HepG2 (cell line): ENCODE data around the gene PLEKHO1. TPM values are rescaled to one million over a fixed set of nuclear protein-coding genes. Genes with fewer than 3 reads are reported as not detected.

Experiments used
- ATAC-seq: fragments of 200-7000 bp; cut with Tn5 transposase; 3 replicates; pipeline ENCODE4 v1.9.1; 2020; ENCODE audit warnings: mild to moderate bottlenecking, moderate library complexity
- BruUV-seq: library from RNA; stranded (reverse); fragments of 400-500 nt; replicated peaks from 2 replicates; lab custom pipeline; 2021; lab: Mats Ljungman, UMichigan
- CTCF ChIA-PET: fragments of 300-600 bp; formaldehyde crosslinking; extraction: SDS; loops from one replicate; lab custom pipeline; 2021; ENCODE audit warnings: low total read pairs, inconsistent platforms, low intra/inter-chr PET ratio; lab: Yijun Ruan, JAX
- POLR2A ChIA-PET: fragments of 350-600 bp; sonication (Branson Sonifier 250); formaldehyde crosslinking; loops from one replicate; lab custom pipeline; 2020; ENCODE audit warnings: antibody characterized with exemption, inconsistent platforms; lab: Yijun Ruan, JAX
- DNase-seq: peaks from one replicate; pipeline ENCODE4 v3.0.0-alpha.2; 2015; ENCODE audit warnings: low spot score
- FAIRE-seq: peaks from 3 replicates; lab custom pipeline; 2011; peaks lifted over from hg19 to GRCh38; lab: Jason Lieb, UNC
- H2AFZ ChIP-seq: one replicate; pipeline ENCODE4 v1.6.1; 2011; ENCODE audit warnings: low read length, inconsistent platforms
- H3K27ac ChIP-seq: fragments of 300-600 bp; 3 replicates; pipeline ENCODE4 v1.8.0; 2011; ENCODE audit warnings: mixed run types, mild to moderate bottlenecking, mixed read lengths, low read length, inconsistent platforms; ENCODE audit not compliant: insufficient read depth; ENCODE audit errors: extremely low read length
- H3K27me3 ChIP-seq, 2 experiments: fragments of 200-600 bp in 1 of 2; 2 replicates in 1 of 2; 3 replicates in 1 of 2; pipeline versions ENCODE4 v1.6.0 to v1.8.0; 2011; ENCODE audit warnings: low read length in 2 of 2, mild to moderate bottlenecking in 2 of 2, moderate library complexity in 2 of 2, inconsistent platforms in 1 of 2; ENCODE audit not compliant: insufficient read depth in 2 of 2, control insufficient read depth in 1 of 2
- H3K36me3 ChIP-seq, 2 experiments: fragments of 200-600 bp in 1 of 2; replicated peaks in 1 of 2; 2 replicates in 1 of 2; 3 replicates in 1 of 2; pipeline versions ENCODE4 v1.5.1 to v1.8.0; 2011; ENCODE audit warnings: low read length in 2 of 2, inconsistent platforms in 1 of 2; ENCODE audit not compliant: insufficient read depth in 2 of 2, control insufficient read depth in 1 of 2
- H3K4me1 ChIP-seq: 2 replicates; pipeline ENCODE4 v1.5.1; 2012; ENCODE audit warnings: low read length, inconsistent platforms; ENCODE audit not compliant: insufficient read depth
- H3K4me2 ChIP-seq: 2 replicates; pipeline ENCODE4 v1.6.0; 2011; ENCODE audit warnings: low read depth, low read length, inconsistent platforms
- H3K4me3 ChIP-seq, 3 experiments: fragments of 200-600 bp in 1 of 3; sonication (generic), shearing (Covaris generic) in 1 of 3; replicated peaks in 1 of 3; 2 replicates each; pipeline ENCODE4 v1.5.1; 2011 to 2016; ENCODE audit warnings: low read length in 3 of 3, inconsistent platforms in 2 of 3, low read depth in 2 of 3, mild to moderate bottlenecking in 2 of 3, control low read depth in 1 of 3, mixed read lengths in 1 of 3; ENCODE audit not compliant: insufficient read depth in 1 of 3
- H3K79me2 ChIP-seq: one replicate; pipeline ENCODE4 v1.6.1; 2011; ENCODE audit warnings: low read length, inconsistent platforms; ENCODE audit not compliant: insufficient read depth
- H3K9ac ChIP-seq: 2 replicates; pipeline ENCODE4 v1.6.0; 2011; ENCODE audit warnings: mild to moderate bottlenecking, low read depth, low read length, inconsistent platforms; ENCODE audit not compliant: insufficient read depth
- H3K9me3 ChIP-seq: 2 replicates; pipeline ENCODE4 v1.5.1; 2012; ENCODE audit warnings: mild to moderate bottlenecking, low read length
- H4K20me1 ChIP-seq: 2 replicates; pipeline ENCODE4 v1.6.0; 2011; ENCODE audit warnings: inconsistent platforms, mild to moderate bottlenecking, low read length, moderate library complexity; ENCODE audit not compliant: insufficient read depth
- ARNT2 ChIP-seq: sonication (generic); formaldehyde crosslinking; IDR thresholded peaks from 2 replicates; pipeline ENCODE4 v1.8.0; 2022; ENCODE audit warnings: mild to moderate bottlenecking, low read depth, missing genetic modification reagents, moderate library complexity
- ASH2L ChIP-seq: fragments of 300-600, 200-600 bp; sonication (generic); IDR thresholded peaks from 2 replicates; pipeline ENCODE4 v1.7.0; 2017; ENCODE audit warnings: low read depth, mild to moderate bottlenecking, moderate library complexity, mixed read lengths, low read length; ENCODE audit not compliant: insufficient read length
- CREBL2 ChIP-seq: sonication (generic); formaldehyde crosslinking; IDR thresholded peaks from 2 replicates; pipeline ENCODE4 v1.8.1; 2023; ENCODE audit warnings: missing genetic modification reagents, mild to moderate bottlenecking, borderline replicate concordance
- FOXK2 ChIP-seq: fragments of 450-650 bp; IDR thresholded peaks from 2 replicates; pipeline ENCODE4 v1.6.1; 2016
- FUBP1 ChIP-seq: sonication (generic); formaldehyde crosslinking; IDR thresholded peaks from 2 replicates; pipeline ENCODE4 v1.5.1; 2020; ENCODE audit warnings: missing genetic modification reagents, mild to moderate bottlenecking, borderline replicate concordance
- HBP1 ChIP-seq: IDR thresholded peaks from 2 replicates; pipeline ENCODE4 v1.6.1; 2016; ENCODE audit warnings: low read depth, control low read depth
- HNRNPUL1 ChIP-seq: fragments of 200-400 bp; formaldehyde crosslinking; IDR thresholded peaks from 2 replicates; pipeline ENCODE4 v1.6.1; 2017; ENCODE audit warnings: low read depth, mild to moderate bottlenecking, low read length, moderate library complexity
- MYNN ChIP-seq: sonication (generic); formaldehyde crosslinking; IDR thresholded peaks from 2 replicates; pipeline ENCODE4 v1.4.0; 2020; ENCODE audit warnings: mild to moderate bottlenecking, low read depth, missing genetic modification reagents
- PRPF4 ChIP-seq: fragments of 200-400 bp; formaldehyde crosslinking; IDR thresholded peaks from 2 replicates; pipeline ENCODE4 v1.6.1; 2016; ENCODE audit warnings: low read length, low read depth; ENCODE audit not compliant: poor library complexity, severe bottlenecking
- TSC22D2 ChIP-seq: sonication (generic); formaldehyde crosslinking; IDR thresholded peaks from 2 replicates; pipeline ENCODE4 v1.5.1; 2020; ENCODE audit warnings: missing genetic modification reagents, mild to moderate bottlenecking, borderline replicate concordance
- ZFAT ChIP-seq: sonication (generic); formaldehyde crosslinking; conservative IDR thresholded peaks from 2 replicates; pipeline ENCODE4 v1.8.1; 2023; ENCODE audit warnings: missing genetic modification reagents, inconsistent platforms
- ZNF275 ChIP-seq: sonication (generic); formaldehyde crosslinking; IDR thresholded peaks from 2 replicates; pipeline ENCODE4 v1.8.0; 2022; ENCODE audit warnings: missing genetic modification reagents, mild to moderate bottlenecking, inconsistent platforms, borderline replicate concordance
- ZNF552 ChIP-seq: sonication (generic); formaldehyde crosslinking; IDR thresholded peaks from 2 replicates; pipeline ENCODE4 v1.9.0; 2022; ENCODE audit warnings: missing genetic modification reagents, mild to moderate bottlenecking, borderline replicate concordance
- ZNF652 ChIP-seq: IDR thresholded peaks from 2 replicates; pipeline ENCODE4 v1.6.1; 2016; ENCODE audit warnings: low read depth, borderline replicate concordance
- WGBS: methylation state at CpG from one replicate; pipeline ENCODE4 v1.1.6; 2017; ENCODE audit warnings: low lambda C conversion rate; 5-methylcytosine and 5-hydroxymethylcytosine counted together
- in situ Hi-C: cut with HindIII; loops from 2 replicates; pipeline ENCODE4 v1.10.0; 2017; ENCODE audit warnings: low pct_unique_long_range_greater_than_20kb; ENCODE audit not compliant: extremely low pct_ligation_motif_present
- intact Hi-C: fragments of 100-400 bp; cut with micrococcal nuclease; formaldehyde crosslinking; loops from one replicate; pipeline ENCODE4 v1.10.0; 2022; ENCODE audit not compliant: unreplicated experiment
- polyA plus RNA-seq, 8 experiments: library from polyadenylated mRNA; depleted of rRNA in 3 of 8; stranded (reverse) in 7 of 8; unstranded in 1 of 8; fragments of >200 nt; fragmentation: Illumina TruSeq in 4 of 8; extraction: Trizol in 4 of 8; gene quantifications; 2 replicates each; pipeline versions ENCODE4 v1.2.1 to v1.2.3, GENCODE V29; 2011 to 2016; ENCODE audit warnings: low read depth in 4 of 8, missing spikeins in 1 of 8, mixed read lengths in 1 of 8; ENCODE audit not compliant: insufficient read depth in 1 of 8
- total RNA-seq, 5 experiments: library from RNA; depleted of rRNA; stranded (reverse); fragments of >200 nt; fragmentation: Illumina TruSeq; extraction: Trizol; gene quantifications; 2 replicates each; pipeline ENCODE4 v1.2.3, GENCODE V29; 2016; ENCODE audit warnings: low read depth in 1 of 5

The PLEKHO1 gene
- total and polyA plus RNA-seq, 2 of the 13 experiments (the other 11 are each of a cell fraction or from before 2014, with no cell fraction given), result 9.8 to 10.1 TPM

GRCh38 chr1:150102986-150103385 is 46.7 kb upstream of the PLEKHO1 start:
- H3K9me3 ChIP-seq, result no peaks in the 10 kb centered on the region
- DNase-seq, result no peak
- no peak for TF ChIP-seq ARNT2 (CRISPR knock-in tag)
- TF ChIP-seq TSC22D2 (CRISPR knock-in tag), result no peak
- no peak for TF ChIP-seq ZNF552 (CRISPR knock-in tag)
- no peak for TF ChIP-seq MYNN
- TF ChIP-seq ZFAT (CRISPR knock-in tag), result no peak
- TF ChIP-seq, all 625 proteins: peak for 0
- no peaks in the 10 kb centered on the region for H3K79me2 ChIP-seq
- FAIRE-seq (no peak), ATAC-seq (no peak)
- no peaks in the 10 kb centered on the region for H3K4me1 ChIP-seq
- no peak overlapping the region for H3K27ac ChIP-seq
- no peaks in the 10 kb centered on the region; a peak in 1 of 5 replicates for H3K36me3 ChIP-seq
- intact Hi-C loops, result no loop called here
- no peak overlapping the region for H3K4me3 ChIP-seq
- no peaks in the 10 kb centered on the region for H3K27me3 ChIP-seq
- ChIA-PET CTCF (no interaction called here), POLR2A (no interaction called here)
- H2AFZ ChIP-seq, result no peak overlapping the region
- WGBS, result 100% methylated on average over 1 of the region's 1 CpG
- H3K4me2 ChIP-seq, result no peak overlapping the region
- no peak overlapping the region for H3K9ac ChIP-seq
- H4K20me1 ChIP-seq, result no peaks in the 10 kb centered on the region
- in situ Hi-C loops, result no loop called here
- no TSS peak for BruUV-seq

- DNase-seq (no peak), ATAC-seq (no peak), FAIRE-seq (no peak)
- H3K4me2 ChIP-seq, result no peak overlapping the region
- WGBS, result 94% methylated on average over 7 of the region's 7 CpGs
- H3K36me3 ChIP-seq, result no peaks in the 10 kb centered on the region; a peak in 1 of 5 replicates
- H3K79me2 ChIP-seq, result no peaks in the 10 kb centered on the region
- BruUV-seq, result no TSS peak
- CTCF ChIA-PET, result no interaction called here
- POLR2A ChIA-PET, result no interaction called here
- H3K27ac ChIP-seq, result no peak overlapping the region
- H3K4me3 ChIP-seq, result no peak overlapping the region
- H2AFZ ChIP-seq, result no peak overlapping the region
- intact Hi-C loops (no loop called here), in situ Hi-C loops (no loop called here)
- H3K4me1 ChIP-seq, result no peaks in the 10 kb centered on the region
- no peaks in the 10 kb centered on the region for H3K9me3 ChIP-seq
- H4K20me1 ChIP-seq, result no peaks in the 10 kb centered on the region
- no peaks in the 10 kb centered on the region for H3K27me3 ChIP-seq
- H3K9ac ChIP-seq, result no peak overlapping the region
- TF ChIP-seq PRPF4, result no peak
- no peak for TF ChIP-seq FUBP1
- TF ChIP-seq HNRNPUL1, result no peak
- no peak for TF ChIP-seq ZNF275
- no peak for TF ChIP-seq HBP1 (CRISPR knock-in tag)
- TF ChIP-seq FOXK2, result no peak
- no peak for TF ChIP-seq ASH2L
- no peak for TF ChIP-seq CREBL2 (CRISPR knock-in tag)
- TF ChIP-seq ZNF652 (CRISPR knock-in tag), result no peak
Measured at GRCh38 chr1:150106341-150106740, 43.4 kb upstream of the PLEKHO1 start.
